ENCODE data around the gene LRRC47. TPM values are rescaled to one million over a fixed set of nuclear protein-coding genes. Genes with fewer than 3 reads are reported as not detected.

Gene LRRC47
- total and polyA plus RNA-seq, 2 of the 13 experiments (the other 11 are each of a cell fraction or from before 2014, with no cell fraction given) = 18.3 to 52.5 TPM

DNA sequence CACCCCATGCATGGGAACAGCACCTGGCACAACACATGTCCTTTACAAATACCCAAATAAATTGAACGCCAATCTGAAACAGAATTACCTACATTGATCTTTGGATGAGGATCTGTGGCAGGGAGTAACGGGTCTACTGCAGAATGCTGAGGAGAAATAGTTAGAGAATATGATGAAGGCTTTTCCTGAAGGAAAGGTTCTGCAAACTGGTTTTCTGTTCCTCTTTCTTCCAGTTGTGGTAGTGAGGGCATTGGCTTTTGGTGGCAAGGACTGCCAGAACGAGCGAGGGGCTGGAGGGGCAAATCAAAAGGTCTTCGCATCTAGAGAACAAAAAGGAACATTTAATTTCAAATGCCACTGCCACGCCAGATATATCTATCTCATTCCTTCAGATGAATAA is 40.9 kb upstream of the LRRC47 start:
- TF ChIP-seq, protein P1, sequence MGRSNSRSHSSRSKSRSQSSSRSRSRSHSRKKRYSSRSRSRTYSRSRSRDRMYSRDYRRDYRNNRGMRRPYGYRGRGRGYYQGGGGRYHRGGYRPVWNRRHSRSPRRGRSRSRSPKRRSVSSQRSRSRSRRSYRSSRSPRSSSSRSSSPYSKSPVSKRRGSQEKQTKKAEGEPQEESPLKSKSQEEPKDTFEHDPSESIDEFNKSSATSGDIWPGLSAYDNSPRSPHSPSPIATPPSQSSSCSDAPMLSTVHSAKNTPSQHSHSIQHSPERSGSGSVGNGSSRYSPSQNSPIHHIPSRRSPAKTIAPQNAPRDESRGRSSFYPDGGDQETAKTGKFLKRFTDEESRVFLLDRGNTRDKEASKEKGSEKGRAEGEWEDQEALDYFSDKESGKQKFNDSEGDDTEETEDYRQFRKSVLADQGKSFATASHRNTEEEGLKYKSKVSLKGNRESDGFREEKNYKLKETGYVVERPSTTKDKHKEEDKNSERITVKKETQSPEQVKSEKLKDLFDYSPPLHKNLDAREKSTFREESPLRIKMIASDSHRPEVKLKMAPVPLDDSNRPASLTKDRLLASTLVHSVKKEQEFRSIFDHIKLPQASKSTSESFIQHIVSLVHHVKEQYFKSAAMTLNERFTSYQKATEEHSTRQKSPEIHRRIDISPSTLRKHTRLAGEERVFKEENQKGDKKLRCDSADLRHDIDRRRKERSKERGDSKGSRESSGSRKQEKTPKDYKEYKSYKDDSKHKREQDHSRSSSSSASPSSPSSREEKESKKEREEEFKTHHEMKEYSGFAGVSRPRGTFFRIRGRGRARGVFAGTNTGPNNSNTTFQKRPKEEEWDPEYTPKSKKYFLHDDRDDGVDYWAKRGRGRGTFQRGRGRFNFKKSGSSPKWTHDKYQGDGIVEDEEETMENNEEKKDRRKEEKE (IDR thresholded peaks at IDR 0.05) = no peak
- TF ChIP-seq PHF8 (CRISPR knock-in tag; IDR thresholded peaks at IDR 0.05) = no peak
- TF ChIP-seq ZNF331 (CRISPR knock-in tag; IDR thresholded peaks at IDR 0.05) = peak; percentile 100
- no peak for TF ChIP-seq GMEB2 (CRISPR knock-in tag; IDR thresholded peaks at IDR 0.05; ENCODE audit: low read depth)
- TF ChIP-seq, protein P2, sequence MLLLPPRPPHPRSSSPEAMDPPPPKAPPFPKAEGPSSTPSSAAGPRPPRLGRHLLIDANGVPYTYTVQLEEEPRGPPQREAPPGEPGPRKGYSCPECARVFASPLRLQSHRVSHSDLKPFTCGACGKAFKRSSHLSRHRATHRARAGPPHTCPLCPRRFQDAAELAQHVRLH (CRISPR knock-in tag; IDR thresholded peaks at IDR 0.05; ENCODE audit: borderline replicate concordance, low read depth) = no peak
- Histone ChIP-seq H3K9ac (ENCODE audit: insufficient read depth, low read depth, low read length) (no peak overlapping the region), H3K36me3 (replicated peaks in 1 of 2; ENCODE audit: control insufficient read depth in 1 of 2, insufficient read depth in 2 of 2, low read length in 2 of 2) (peaks cover 12 to 53% of the 10 kb centered on the region in 2 experiments), H3K79me2 (ENCODE audit: insufficient read depth, low read length) (no peaks in the 10 kb centered on the region), H4K20me1 (ENCODE audit: insufficient read depth, low read length) (no peaks in the 10 kb centered on the region), H3K4me1 (ENCODE audit: insufficient read depth, low read length) (no peaks in the 10 kb centered on the region), H3K4me3 (replicated peaks in 1 of 3; ENCODE audit: insufficient read depth in 1 of 3, low read depth in 2 of 3, low read length in 3 of 3) (no peak overlapping the region), H3K4me2 (ENCODE audit: low read depth, low read length) (no peak overlapping the region), H2AFZ (ENCODE audit: low read length) (no peak overlapping the region), H3K27ac (ENCODE audit: extremely low read length, insufficient read depth, low read length) (no peak overlapping the region), H3K9me3 (ENCODE audit: low read length) (peaks cover 10% of the 10 kb centered on the region), H3K27me3 (ENCODE audit: control insufficient read depth in 1 of 2, insufficient read depth in 2 of 2, low read length in 2 of 2) (no peaks in the 10 kb centered on the region)
- no peak for ATAC-seq
- BruUV-seq (replicated peaks) = no TSS peak
- no peak for DNase-seq (ENCODE audit: low spot score)
- ChIA-PET CTCF (ENCODE audit: low intra/inter-chr PET ratio, low total read pairs) (no interaction called here), POLR2A (no interaction called here)
- FAIRE-seq = no peak
- in situ Hi-C loops (cut with HindIII; ENCODE audit: extremely low pct_ligation_motif_present, low pct_unique_long_range_greater_than_20kb) = no loop called here
- intact Hi-C loops (cut with micrococcal nuclease; ENCODE audit: unreplicated experiment) = no loop called here
- 98% methylated on average over 6 of the region's 6 CpGs for WGBS (ENCODE audit: low lambda C conversion rate)
